Measurements from ENCODE around the gene UBE2C. TPM values are rescaled to one million over a fixed set of nuclear protein-coding genes. Genes with fewer than 3 reads are reported as not detected.

The UBE2C gene
- total RNA-seq, 6 experiments from 2014 or later = 42.6 to 101 (median 91.3) TPM

GRCh38 chr20:45853484-45853883 lies 41.0 kb downstream of the UBE2C start:
- TF ChIP-seq CTCF (IDR thresholded peaks at IDR 0.05) = no peak
- Mint-ChIP-seq H3K4me1 (ENCODE audit: low read depth) (peaks cover 20% of the 10 kb centered on the region), H3K27me3 (ENCODE audit: insufficient read depth) (peaks cover 3% of the 10 kb centered on the region; the same call in 1 of the 2 replicates), H3K4me3 (no peak overlapping the region), H3K27ac (no peak overlapping the region), H3K36me3 (ENCODE audit: low read depth) (peaks cover 17% of the 10 kb centered on the region; the same call in 1 of the 2 replicates), H3K9me3 (no peaks in the 10 kb centered on the region)
- no peak for DNase-seq

- peak; percentile 100 for DNase-seq
- Mint-ChIP-seq H3K36me3 (ENCODE audit: low read depth) (peaks cover 20% of the 10 kb centered on the region), H3K9me3 (no peaks in the 10 kb centered on the region; the same call in 1 of the 2 replicates), H3K4me1 (ENCODE audit: low read depth) (peaks cover 42% of the 10 kb centered on the region), H3K4me3 (peak within 1 kb of the TSS; percentile 94), H3K27ac (peak within 1 kb of the TSS; percentile 80), H3K27me3 (ENCODE audit: insufficient read depth) (peaks cover 3% of the 10 kb centered on the region; the same call in 1 of the 2 replicates)
- TF ChIP-seq CTCF (IDR thresholded peaks at IDR 0.05) = no peak
These were observed 44.9 kb downstream of the UBE2C start, which contains the start of the genes ACOT8 and ZSWIM3 for GRCh38 chr20:45857114-45857881. TSS of gene ACOT8 (minus strand) at chr20:45857392. CDS start at chr20:45857315, 77 bp downstream. TSS of gene ZSWIM3 (plus strand) at chr20:45857614. CDS start at chr20:45857826, 212 bp downstream.

DNA sequence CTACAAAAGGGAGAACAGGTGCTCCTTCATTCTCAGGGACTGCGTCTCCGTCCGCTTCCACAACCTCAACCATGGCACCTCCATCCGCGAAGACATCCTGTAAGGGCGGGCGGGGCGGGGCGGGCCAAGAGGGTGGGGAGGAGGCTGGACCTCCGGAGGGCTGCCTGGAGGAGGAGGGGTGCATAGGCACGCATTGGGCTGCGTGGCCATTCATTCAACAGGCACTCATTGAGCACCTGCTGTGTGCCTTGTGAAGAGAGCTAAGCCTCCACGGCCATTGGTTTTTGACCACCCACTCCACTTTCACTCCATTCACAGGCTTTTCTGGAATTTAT lies 45.4 kb downstream of the UBE2C start:
- no peak for TF ChIP-seq CTCF (IDR thresholded peaks at IDR 0.05)
- peaks cover 42% of the 10 kb centered on the region for H3K4me1 Mint-ChIP-seq (ENCODE audit: low read depth)
- H3K4me3 Mint-ChIP-seq = peak overlapping the region; percentile 94
- H3K27ac Mint-ChIP-seq = peak overlapping the region; percentile 75
- DNase-seq = no peak
- no peaks in the 10 kb centered on the region; the same call in 1 of the 2 replicates for H3K9me3 Mint-ChIP-seq
- peaks cover 3% of the 10 kb centered on the region; the same call in 1 of the 2 replicates for H3K27me3 Mint-ChIP-seq (ENCODE audit: insufficient read depth)
- H3K36me3 Mint-ChIP-seq (ENCODE audit: low read depth) = peaks cover 20% of the 10 kb centered on the region

- no peak for DNase-seq
- H3K27me3 Mint-ChIP-seq (ENCODE audit: insufficient read depth) = peaks cover 3% of the 10 kb centered on the region; the same call in 1 of the 2 replicates
- no peak overlapping the region for H3K27ac Mint-ChIP-seq
- no peaks in the 10 kb centered on the region; the same call in 1 of the 2 replicates for H3K9me3 Mint-ChIP-seq
- no peak overlapping the region for H3K4me3 Mint-ChIP-seq
- no peak for TF ChIP-seq CTCF (IDR thresholded peaks at IDR 0.05)
- peaks cover 16% of the 10 kb centered on the region for H3K36me3 Mint-ChIP-seq (ENCODE audit: low read depth)
- H3K4me1 Mint-ChIP-seq (ENCODE audit: low read depth) = peaks cover 42% of the 10 kb centered on the region
These were observed 47.5 kb downstream of the UBE2C start for GRCh38 chr20:45859916-45860315.

DNA sequence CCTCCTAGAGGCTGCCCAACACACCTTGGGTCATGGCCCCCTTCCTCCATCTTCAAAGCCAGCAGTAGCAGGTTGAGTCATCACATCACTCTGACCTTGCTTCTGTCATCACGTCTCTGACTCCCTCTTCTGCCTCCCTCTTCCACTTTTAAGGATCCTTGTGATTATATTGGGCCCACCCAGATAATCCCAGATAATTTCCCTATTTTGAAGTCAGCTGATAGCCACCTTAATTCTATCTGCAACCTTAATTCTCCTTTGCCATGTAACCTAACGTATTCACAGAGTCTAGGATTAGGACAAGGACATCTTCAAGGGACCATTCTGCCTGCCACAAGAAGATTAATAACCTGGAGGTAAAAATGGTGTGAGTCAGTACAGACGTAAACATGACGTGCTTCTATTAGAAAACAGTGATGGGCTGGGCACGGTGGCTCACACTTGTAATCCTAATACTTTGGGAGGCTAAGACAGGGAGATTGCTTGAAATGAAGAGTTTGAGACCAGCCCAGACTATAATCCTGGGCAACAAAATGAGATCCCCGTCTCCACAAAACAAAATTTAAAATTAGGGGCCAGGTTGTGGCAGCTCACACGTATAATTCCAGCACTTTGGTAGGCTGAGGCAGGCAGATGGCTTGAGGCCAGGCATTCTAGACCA lies 48.2 kb downstream of the UBE2C start:
- Mint-ChIP-seq H3K27ac (no peak overlapping the region), H3K4me1 (ENCODE audit: low read depth) (peaks cover 42% of the 10 kb centered on the region), H3K9me3 (no peaks in the 10 kb centered on the region; the same call in 1 of the 2 replicates), H3K4me3 (no peak overlapping the region), H3K36me3 (ENCODE audit: low read depth) (peaks cover 16% of the 10 kb centered on the region), H3K27me3 (ENCODE audit: insufficient read depth) (peaks cover 3% of the 10 kb centered on the region; the same call in 1 of the 2 replicates)
- TF ChIP-seq CTCF (IDR thresholded peaks at IDR 0.05) = no peak
- DNase-seq = no peak

Data from HFFc6 (cell line).